ENCODE results near the gene NUAK2. TPM values are rescaled to one million over a fixed set of nuclear protein-coding genes. Genes with fewer than 3 reads are reported as not detected.
A peak's percentile ranks its signal among the peaks of the same experiment; 100 is the strongest.
"Not testable (repeated sequence)": the region's sequence is repeated elsewhere in the genome, so short reads cannot be mapped to it uniquely, and the experiment has no call there.

The NUAK2 gene
- polyA plus RNA-seq, 3 donors: 9.1 to 44.9 (median 21.9) TPM

- peaks cover 66% of the 10 kb centered on the region for H3K4me1 Mint-ChIP-seq
- H2AFZ ChIP-seq (ENCODE audit: insufficient read depth, low read depth, low read length, poor library complexity, severe bottlenecking): peak overlapping the region; percentile 57
Measured at GRCh38 chr1:205283270-205284147, 38.0 kb downstream of the NUAK2 start.

GRCh38 chr1:205280666-205281395 is 40.7 kb downstream of the NUAK2 start:
- WGBS (ENCODE audit: insufficient coverage): 100% methylated on average over 5 of the region's 10 CpGs
- H3K4me3 Mint-ChIP-seq; H4K20me1 ChIP-seq (ENCODE audit: insufficient read depth, low read length); H3K36me3 Mint-ChIP-seq; H3K79me2 ChIP-seq (ENCODE audit: insufficient read depth, low read length); H3K36me3 ChIP-seq (replicated peaks in 1 of 2; ENCODE audit: control insufficient read depth in 1 of 2, insufficient read depth in 2 of 2, low read length in 2 of 2); DNase-seq; H3K27ac ChIP-seq (ENCODE audit: low read depth in 1 of 2, low read length in 2 of 2); intact Hi-C loops (cut with micrococcal nuclease); H3K4me3 ChIP-seq (replicated peaks in 1 of 3; ENCODE audit: low read depth in 2 of 3, low read length in 3 of 3); H2AFZ ChIP-seq (ENCODE audit: insufficient read depth, low read depth, low read length, poor library complexity, severe bottlenecking); H3K9me3 ChIP-seq (replicated peaks in 1 of 2; ENCODE audit: control insufficient read depth in 1 of 2, insufficient read depth in 1 of 2, low read length in 2 of 2); H3K4me2 ChIP-seq (replicated peaks; ENCODE audit: extremely low read depth, low read length, poor library complexity, severe bottlenecking); H3K9me3 Mint-ChIP-seq; H3K27me3 ChIP-seq (ENCODE audit: control insufficient read depth in 2 of 2, insufficient read depth in 2 of 2, low read length in 2 of 2); H3K9ac ChIP-seq (ENCODE audit: insufficient read depth, low read length, poor library complexity, severe bottlenecking): not testable (repeated sequence)
- H3K4me1 Mint-ChIP-seq: peaks cover 43% of the 10 kb centered on the region
- H3K27ac Mint-ChIP-seq: peak overlapping the region in 1 of 7 donors; percentile 9
- H3K27me3 Mint-ChIP-seq (ENCODE audit: low read depth in 3 of 3): peaks cover 2 to 10% (median 7%) of the 10 kb centered on the region in 3 donors
- H3K4me1 ChIP-seq (ENCODE audit: control insufficient read depth in 1 of 2, insufficient read depth in 2 of 2, low read length in 2 of 2): peaks cover 24 to 27% of the 10 kb centered on the region in 2 donors

More at GRCh38 chr1:205283270-205284147, 38.0 kb downstream of the NUAK2 start:
- Histone ChIP-seq H3K27ac (ENCODE audit: low read depth in 1 of 2, low read length in 2 of 2) (peak overlapping the region; percentile 81 to 93), H4K20me1 (ENCODE audit: insufficient read depth, low read length) (no peaks in the 10 kb centered on the region), H3K4me3 (replicated peaks in 1 of 3; ENCODE audit: low read depth in 2 of 3, low read length in 3 of 3) (no peak overlapping the region), H3K36me3 (replicated peaks in 1 of 2; ENCODE audit: control insufficient read depth in 1 of 2, insufficient read depth in 2 of 2, low read length in 2 of 2) (no peaks in the 10 kb centered on the region), H3K27me3 (ENCODE audit: control insufficient read depth in 2 of 2, insufficient read depth in 2 of 2, low read length in 2 of 2) (no peaks in the 10 kb centered on the region), H3K9ac (ENCODE audit: insufficient read depth, low read length, poor library complexity, severe bottlenecking) (peak overlapping the region; percentile 61), H3K79me2 (ENCODE audit: insufficient read depth, low read length) (peaks cover 5% of the 10 kb centered on the region), H3K4me2 (replicated peaks; ENCODE audit: extremely low read depth, low read length, poor library complexity, severe bottlenecking) (no peak overlapping the region), H3K9me3 (replicated peaks in 1 of 2; ENCODE audit: control insufficient read depth in 1 of 2, insufficient read depth in 1 of 2, low read length in 2 of 2) (no peaks in the 10 kb centered on the region), H3K4me1 (ENCODE audit: control insufficient read depth in 1 of 2, insufficient read depth in 2 of 2, low read length in 2 of 2) (peaks cover 51 to 54% of the 10 kb centered on the region in 2 donors)
- intact Hi-C loops (cut with micrococcal nuclease): loop anchor here in 1 of 2 donors (2.0 kb wide), 1 partner anchor 35 kb away; no protein-coding TSS in a partner anchor
- Mint-ChIP-seq H3K9me3 (peaks cover 0 to 3% (median 0%) of the 10 kb centered on the region in 7 donors), H3K36me3 (peaks cover 0 to 4% of the 10 kb centered on the region in 2 donors), H3K27me3 (ENCODE audit: low read depth in 3 of 3) (peaks cover 2 to 7% (median 5%) of the 10 kb centered on the region in 3 donors), H3K27ac (peak overlapping the region in 6 of 7 donors; percentile 97 to 99 (median 98)), H3K4me3 (no peak overlapping the region)
- DNase-seq: no peak
- WGBS (ENCODE audit: insufficient coverage): 92% methylated on average over 8 of the region's 15 CpGs
- TF ChIP-seq CTCF (IDR thresholded peaks at IDR 0.05): no peak
